Effector memory CD4-positive, alpha-beta T cell (primary cell): ENCODE results near the gene RNU4-1.

Source experiments
- DNase-seq, 3 donors: peaks; one replicate each; pipeline ENCODE4 v3.0.0-alpha.2; 2020
- H3K27ac ChIP-seq: 2 replicates; pipeline ENCODE4 v1.7.0; 2013; ENCODE audit warnings: mild to moderate bottlenecking, low read length, moderate library complexity; ENCODE audit not compliant: insufficient read depth, poor library complexity, severe bottlenecking
- H3K27me3 ChIP-seq: replicated peaks from 2 replicates; pipeline ENCODE4 v1.7.0; 2013; ENCODE audit warnings: mild to moderate bottlenecking, low read length; ENCODE audit not compliant: insufficient read depth, control insufficient read depth, poor library complexity, severe bottlenecking
- H3K36me3 ChIP-seq: 2 replicates; pipeline ENCODE4 v1.7.0; 2013; ENCODE audit warnings: mild to moderate bottlenecking, low read length, moderate library complexity; ENCODE audit not compliant: control insufficient read depth, insufficient read depth
- H3K4me1 ChIP-seq: 2 replicates; pipeline ENCODE4 v1.7.0; 2013; ENCODE audit warnings: low read length, mild to moderate bottlenecking; ENCODE audit not compliant: control insufficient read depth, insufficient read depth, poor library complexity, severe bottlenecking
- H3K4me3 ChIP-seq: 2 replicates; pipeline ENCODE4 v1.7.0; 2013; ENCODE audit warnings: low read length, low read depth, mild to moderate bottlenecking; ENCODE audit not compliant: insufficient read depth, poor library complexity, severe bottlenecking
- H3K9me3 ChIP-seq: 2 replicates; pipeline ENCODE4 v1.7.0; 2013; ENCODE audit warnings: mild to moderate bottlenecking, low read length, moderate library complexity; ENCODE audit not compliant: control insufficient read depth

The RNU4-1 gene

GRCh38 chr12:120265473-120266179 lies 27.4 kb downstream of the RNU4-1 start, which contains the start of gene PXN:
PXN (minus strand) TSS chr12:120265730; CDS start chr12:120265629, 101 bp downstream.
- H3K36me3 ChIP-seq: no peaks in the 10 kb centered on the region
- peaks cover 31% of the 10 kb centered on the region for H3K4me1 ChIP-seq
- no peaks in the 10 kb centered on the region for H3K27me3 ChIP-seq
- no peaks in the 10 kb centered on the region for H3K9me3 ChIP-seq
- H3K4me3 ChIP-seq: peak within 1 kb of the TSS; percentile 93
- peak; percentile 79 to 91 (median 88) for DNase-seq
- peak within 1 kb of the TSS; percentile 87 for H3K27ac ChIP-seq

- H3K27me3 ChIP-seq: no peaks in the 10 kb centered on the region
- no peaks in the 10 kb centered on the region for H3K9me3 ChIP-seq
- DNase-seq: no peak
- peak overlapping the region; percentile 87 for H3K27ac ChIP-seq
- H3K4me3 ChIP-seq: peak overlapping the region; percentile 93
- peaks cover 35% of the 10 kb centered on the region for H3K4me1 ChIP-seq
- H3K36me3 ChIP-seq: peaks cover 6% of the 10 kb centered on the region
These were observed 28.0 kb downstream of the RNU4-1 start for GRCh38 chr12:120264904-120265472.

- H3K9me3 ChIP-seq: no peaks in the 10 kb centered on the region
- peak overlapping the region; percentile 93 for H3K4me3 ChIP-seq
- H3K4me1 ChIP-seq: peaks cover 42% of the 10 kb centered on the region
- no peak for DNase-seq
- H3K27me3 ChIP-seq: no peaks in the 10 kb centered on the region
- peak overlapping the region; percentile 87 for H3K27ac ChIP-seq
- peaks cover 9% of the 10 kb centered on the region for H3K36me3 ChIP-seq
These were observed 28.7 kb downstream of the RNU4-1 start for GRCh38 chr12:120264086-120264903.

- DNase-seq: no peak
- Histone ChIP-seq H3K4me3 (peak overlapping the region; percentile 93), H3K9me3 (no peaks in the 10 kb centered on the region), H3K4me1 (peaks cover 44% of the 10 kb centered on the region), H3K27me3 (no peaks in the 10 kb centered on the region), H3K36me3 (peaks cover 10% of the 10 kb centered on the region), H3K27ac (peak overlapping the region; percentile 87)
These were observed 29.3 kb downstream of the RNU4-1 start for GRCh38 chr12:120263748-120264085.

DNA sequence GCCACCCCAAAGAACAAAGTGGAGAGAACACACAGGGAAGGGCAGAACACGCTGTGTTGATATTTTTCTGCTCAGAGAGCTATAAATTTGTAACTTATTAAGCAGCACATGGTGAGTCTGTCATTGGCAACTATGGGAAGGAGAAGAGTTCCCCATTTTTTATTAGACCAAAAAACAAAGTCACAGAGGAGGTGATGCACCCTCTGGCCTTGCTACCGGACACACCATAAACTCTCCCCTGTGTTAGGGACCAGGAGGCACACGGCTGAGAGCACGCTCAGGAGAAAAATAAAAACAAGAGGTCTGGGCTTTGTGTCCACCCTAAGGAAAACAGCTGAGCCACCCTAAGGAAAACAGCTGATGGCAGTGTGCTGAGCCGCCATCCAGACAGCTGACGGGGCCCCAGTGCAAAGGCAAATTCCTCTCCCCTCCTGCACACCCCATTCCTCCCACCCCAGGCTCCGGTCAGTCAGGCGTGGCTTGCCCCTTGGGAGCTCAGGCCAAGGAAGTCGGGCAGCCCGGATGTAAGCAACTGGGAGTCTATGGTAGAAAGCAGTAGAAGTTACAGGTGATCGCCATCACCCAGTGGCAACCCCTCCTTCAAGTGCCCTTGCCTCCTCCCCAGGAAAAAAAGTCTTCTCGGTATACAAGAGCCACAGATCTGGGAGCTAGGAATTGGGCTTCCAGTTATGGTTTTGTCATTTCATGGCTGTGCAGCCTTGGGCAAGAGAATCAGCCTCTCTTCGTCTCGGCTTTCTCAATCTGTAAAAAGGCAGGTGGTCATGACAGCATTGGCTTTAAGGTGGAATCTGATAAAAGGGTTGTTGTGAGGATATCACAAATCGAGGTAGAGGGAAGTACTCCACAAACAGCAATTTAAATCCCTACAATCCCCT lies 29.9 kb downstream of the RNU4-1 start:
- H3K4me1 ChIP-seq: peaks cover 50% of the 10 kb centered on the region

DNA sequence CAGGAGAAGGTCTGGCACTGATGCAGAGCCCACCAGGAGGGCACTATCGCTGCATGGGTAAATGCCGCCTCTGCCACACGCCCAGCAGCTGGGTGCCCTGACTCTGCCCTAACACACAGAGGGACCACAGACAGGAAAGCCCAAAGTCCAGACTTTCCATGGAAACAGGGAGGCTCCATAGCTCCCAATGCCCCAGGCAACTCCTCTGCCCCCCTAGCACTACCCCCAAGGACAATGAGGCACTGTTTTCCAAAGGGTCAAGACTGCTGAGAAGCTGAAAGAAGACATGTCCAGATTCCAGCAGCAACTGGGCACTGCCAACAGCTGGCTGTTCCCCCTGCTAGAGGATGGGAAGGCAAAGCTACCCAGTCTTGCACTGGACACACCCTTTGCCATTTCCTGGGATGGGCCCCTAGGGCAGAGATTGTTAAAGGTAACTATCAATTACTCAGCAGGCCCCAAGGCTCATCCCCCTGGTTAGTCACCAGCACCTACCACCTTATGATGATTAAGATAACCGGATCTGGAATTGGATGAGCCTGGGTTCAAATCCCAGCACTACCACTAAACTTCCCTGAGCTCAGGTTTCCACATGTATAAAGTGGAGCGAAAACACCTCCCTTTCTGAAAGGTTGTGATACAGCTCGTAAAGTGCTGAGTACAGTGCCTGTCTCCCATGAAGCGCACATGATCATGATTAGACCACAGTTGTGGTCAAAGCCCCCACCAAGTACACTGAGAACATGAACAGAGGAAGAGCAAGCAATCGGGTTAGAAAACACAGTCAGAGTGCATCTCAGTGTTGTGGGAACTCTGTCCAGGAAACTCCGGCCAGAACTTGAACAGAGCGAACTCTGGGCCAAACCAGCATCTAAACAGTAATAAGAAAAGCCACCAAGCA lies 30.8 kb downstream of the RNU4-1 start:
- Histone ChIP-seq H3K4me1 (peaks cover 58% of the 10 kb centered on the region), H3K9me3 (no peaks in the 10 kb centered on the region), H3K27ac (peak overlapping the region; percentile 87), H3K27me3 (no peaks in the 10 kb centered on the region), H3K4me3 (peak overlapping the region; percentile 93), H3K36me3 (peaks cover 10% of the 10 kb centered on the region)
- DNase-seq: no peak

More for the DNA sequence above, 29.9 kb downstream of the RNU4-1 start:
- DNase-seq: no peak
- Histone ChIP-seq H3K4me3 (peak overlapping the region; percentile 93), H3K36me3 (peaks cover 10% of the 10 kb centered on the region), H3K27me3 (no peaks in the 10 kb centered on the region), H3K9me3 (no peaks in the 10 kb centered on the region), H3K27ac (peak overlapping the region; percentile 87)

DNA sequence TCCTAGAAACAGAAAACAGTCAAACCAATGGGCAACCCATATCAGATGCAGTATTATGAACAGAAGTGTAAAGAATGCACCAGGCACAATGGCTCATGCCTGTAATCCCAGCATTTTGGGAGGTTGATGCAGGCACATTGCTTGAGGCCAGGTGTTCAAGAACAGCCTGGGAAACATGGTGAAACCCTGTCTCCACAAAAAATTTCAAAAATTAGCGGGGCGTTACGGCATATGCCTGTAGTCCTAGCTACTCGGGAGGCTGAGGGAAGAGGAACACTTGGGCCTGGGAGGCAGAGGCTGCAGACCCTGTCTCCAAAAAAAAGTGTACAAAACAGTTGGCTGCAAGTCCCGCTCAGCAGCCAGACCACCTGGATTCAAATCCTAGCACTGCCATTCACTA lies 32.4 kb downstream of the RNU4-1 start:
- H3K4me3 ChIP-seq: no peak overlapping the region
- no peak overlapping the region for H3K27ac ChIP-seq
- no peaks in the 10 kb centered on the region for H3K27me3 ChIP-seq
- no peak for DNase-seq
- H3K36me3 ChIP-seq: peaks cover 10% of the 10 kb centered on the region
- peaks cover 66% of the 10 kb centered on the region for H3K4me1 ChIP-seq
- no peaks in the 10 kb centered on the region for H3K9me3 ChIP-seq

- H3K4me3 ChIP-seq: no peak overlapping the region
- H3K36me3 ChIP-seq: peaks cover 10% of the 10 kb centered on the region
- peak overlapping the region; percentile 48 for H3K27ac ChIP-seq
- no peaks in the 10 kb centered on the region for H3K27me3 ChIP-seq
- H3K9me3 ChIP-seq: no peaks in the 10 kb centered on the region
- H3K4me1 ChIP-seq: peaks cover 74% of the 10 kb centered on the region
- no peak for DNase-seq
These were observed 33.4 kb downstream of the RNU4-1 start for GRCh38 chr12:120259418-120260202.
